Esophagus squamous epithelium (tissue), 4 donors: Measurements from ENCODE around the gene PRKN.

Experiments
- POLR2A ChIP-seq, 4 donors: fragments of 450-650 bp; IDR thresholded peaks; one replicate each; pipeline ENCODE4 v1.6.1; 2017; ENCODE audit warnings: antibody characterized with exemption in 4 of 4, mild to moderate bottlenecking in 4 of 4, moderate library complexity in 3 of 4
- TF ChIP-seq, protein P1 (sequence below), 6 experiments: fragments of 450-650 bp in 4 of 6; fragments of 200-600 bp in 2 of 6; sonication (generic) in 2 of 6; IDR thresholded peaks; one replicate each; pipeline ENCODE4 v1.5.1; 2016 to 2019; ENCODE audit warnings: antibody characterized with exemption in 6 of 6, mild to moderate bottlenecking in 4 of 6, moderate library complexity in 4 of 6

DNA sequence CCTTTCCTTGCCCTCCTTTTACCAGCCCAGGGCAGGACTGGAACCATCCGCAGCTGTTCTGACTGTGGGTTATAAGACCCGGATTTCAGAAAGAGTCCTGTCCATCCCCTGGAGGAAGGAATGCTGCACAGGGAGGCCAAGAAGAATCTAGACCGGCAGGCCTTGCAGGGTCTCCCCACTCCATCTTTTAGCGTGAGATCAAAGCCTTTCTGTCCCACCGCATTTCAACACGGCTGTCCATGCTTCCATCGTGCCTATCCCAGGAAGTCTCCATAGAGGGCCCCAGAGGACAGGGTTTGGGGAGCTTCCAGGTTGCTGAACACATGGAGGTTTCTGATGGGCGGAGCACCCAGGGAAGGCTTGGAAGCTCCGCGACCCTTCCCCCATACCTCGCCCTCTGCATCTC lies 1374.4 kb downstream of the PRKN start:
- TF ChIP-seq, protein P1, sequence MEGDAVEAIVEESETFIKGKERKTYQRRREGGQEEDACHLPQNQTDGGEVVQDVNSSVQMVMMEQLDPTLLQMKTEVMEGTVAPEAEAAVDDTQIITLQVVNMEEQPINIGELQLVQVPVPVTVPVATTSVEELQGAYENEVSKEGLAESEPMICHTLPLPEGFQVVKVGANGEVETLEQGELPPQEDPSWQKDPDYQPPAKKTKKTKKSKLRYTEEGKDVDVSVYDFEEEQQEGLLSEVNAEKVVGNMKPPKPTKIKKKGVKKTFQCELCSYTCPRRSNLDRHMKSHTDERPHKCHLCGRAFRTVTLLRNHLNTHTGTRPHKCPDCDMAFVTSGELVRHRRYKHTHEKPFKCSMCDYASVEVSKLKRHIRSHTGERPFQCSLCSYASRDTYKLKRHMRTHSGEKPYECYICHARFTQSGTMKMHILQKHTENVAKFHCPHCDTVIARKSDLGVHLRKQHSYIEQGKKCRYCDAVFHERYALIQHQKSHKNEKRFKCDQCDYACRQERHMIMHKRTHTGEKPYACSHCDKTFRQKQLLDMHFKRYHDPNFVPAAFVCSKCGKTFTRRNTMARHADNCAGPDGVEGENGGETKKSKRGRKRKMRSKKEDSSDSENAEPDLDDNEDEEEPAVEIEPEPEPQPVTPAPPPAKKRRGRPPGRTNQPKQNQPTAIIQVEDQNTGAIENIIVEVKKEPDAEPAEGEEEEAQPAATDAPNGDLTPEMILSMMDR (IDR thresholded peaks at IDR 0.05) = peak in 1 of 6 experiments; percentile 24
- TF ChIP-seq POLR2A (IDR thresholded peaks at IDR 0.05) = no peak
